GM19240 (cell line): ENCODE data around the gene VWA3A.

Experiments
- DNase-seq: peaks from one replicate; pipeline ENCODE4 v3.0.0; 2011; ENCODE audit warnings: low spot score; ENCODE audit not compliant: insufficient read length

Gene VWA3A

DNA sequence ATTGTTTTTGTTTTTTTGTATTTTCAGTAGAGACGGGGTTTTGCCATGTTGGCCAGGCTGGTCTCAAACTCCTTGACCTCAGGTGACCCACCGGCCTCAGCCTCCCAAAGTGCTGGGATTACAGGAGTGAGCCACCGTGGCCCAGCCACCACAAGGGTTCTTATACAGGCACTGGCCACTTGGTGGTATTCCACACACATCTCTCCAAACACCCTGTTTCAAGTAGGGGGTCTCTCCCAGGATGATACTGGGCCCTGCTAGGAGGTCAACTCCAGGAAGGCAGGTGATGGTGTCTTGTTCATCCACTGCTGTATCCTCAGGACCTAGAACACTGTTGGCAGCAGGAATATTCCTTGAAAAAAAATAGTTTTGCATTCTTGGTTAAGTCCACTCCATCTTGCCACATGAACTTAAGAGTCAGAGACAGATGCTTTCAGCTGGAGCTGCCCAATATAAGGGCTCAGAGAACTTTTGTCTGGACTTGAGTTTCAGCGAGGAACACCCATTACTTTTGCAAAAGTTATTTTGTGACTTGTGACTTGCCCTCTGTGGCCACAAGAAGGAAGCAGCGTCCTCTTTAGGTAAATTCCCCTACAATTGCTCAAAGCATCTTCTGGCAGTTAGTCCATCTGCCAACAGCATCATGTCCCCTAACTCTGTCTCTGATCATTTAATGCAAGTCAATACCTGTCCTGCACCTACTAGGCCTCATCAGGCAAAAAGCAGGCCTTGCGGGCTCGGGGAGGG, 106.4 kb downstream of the VWA3A start:
- no peak for DNase-seq

DNA sequence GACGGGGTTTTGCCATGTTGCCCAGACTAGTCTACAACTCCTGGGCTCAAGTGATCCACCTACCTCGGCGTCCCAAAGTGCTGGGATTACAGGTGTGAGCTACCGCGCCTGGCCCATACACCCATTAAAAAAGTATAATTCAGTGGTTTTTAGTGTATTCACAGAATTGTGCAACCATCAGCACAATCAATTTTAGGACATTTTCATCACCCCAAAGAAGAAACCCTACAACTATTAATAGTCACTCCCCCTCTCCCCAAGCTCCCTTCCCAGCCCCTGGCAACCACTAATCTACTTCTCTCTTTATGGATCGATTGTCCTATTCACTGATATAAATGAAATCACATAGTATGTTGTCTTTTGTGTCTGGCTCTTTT, 109.9 kb downstream of the VWA3A start:
- no peak for DNase-seq

DNA sequence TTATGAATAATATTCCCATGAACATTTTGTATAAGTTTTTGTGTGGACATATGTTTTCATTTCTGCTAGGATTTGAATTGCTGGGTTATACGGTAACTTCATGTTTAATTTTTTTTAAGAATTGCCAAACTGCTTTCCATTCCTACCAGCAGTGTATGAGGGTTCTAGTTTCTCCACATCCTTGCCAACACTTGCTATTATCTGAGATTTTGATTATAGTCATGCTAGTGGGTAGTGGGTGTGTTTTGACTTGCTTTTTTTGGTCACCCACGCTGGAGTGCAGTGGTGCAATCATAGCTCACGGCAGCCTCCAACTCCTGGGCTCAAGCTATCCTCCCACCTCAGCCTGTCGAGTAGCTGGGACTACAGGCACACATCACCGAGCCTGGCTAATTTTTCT, 110.8 kb downstream of the VWA3A start:
- no peak for DNase-seq

DNA sequence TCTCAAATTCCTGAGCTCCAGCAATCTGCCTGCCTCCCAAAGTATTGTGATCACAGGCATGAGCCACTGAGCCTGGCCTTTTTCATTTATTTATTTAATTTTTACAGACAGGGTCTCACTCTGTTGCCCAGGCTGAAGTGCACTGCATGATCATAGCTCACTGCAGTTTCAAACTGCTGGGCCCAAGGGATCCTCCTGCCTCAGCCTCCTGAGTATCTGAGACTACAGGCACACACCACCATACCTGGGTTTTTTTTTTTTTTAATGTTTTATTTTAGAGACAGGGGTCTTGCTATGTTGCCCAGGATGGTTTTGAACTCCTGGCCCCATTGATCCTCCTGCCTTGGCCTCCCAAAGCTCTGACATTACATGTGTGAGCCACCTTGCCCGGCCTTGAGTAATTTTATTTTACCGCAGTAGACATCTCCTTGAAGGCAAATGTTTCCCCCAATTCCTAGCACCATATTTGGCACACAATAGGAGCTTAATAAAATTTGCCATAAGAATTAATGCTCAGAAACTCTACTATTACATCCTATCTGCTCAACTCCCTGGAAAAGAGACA, 111.8 kb downstream of the VWA3A start:
- no peak for DNase-seq

DNA sequence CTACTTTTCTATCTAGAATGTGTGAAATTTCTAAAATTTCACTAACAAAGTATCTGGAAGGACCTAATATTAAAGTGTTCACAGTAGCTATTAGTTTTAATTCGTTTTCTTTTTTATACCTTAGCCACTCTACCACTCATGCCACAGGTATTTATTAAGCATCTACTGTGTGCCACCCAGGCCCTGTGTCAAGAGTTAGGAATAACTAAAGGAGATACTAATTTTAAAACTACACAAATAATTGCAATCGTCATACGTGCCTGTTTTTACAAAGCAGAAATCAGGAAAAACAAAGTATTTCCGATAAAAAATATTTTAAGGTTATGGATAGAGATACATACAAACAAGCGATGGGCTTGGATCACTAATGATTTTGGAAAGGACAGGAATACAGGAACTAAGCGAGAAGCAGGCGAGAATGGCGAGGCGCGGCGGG, 113.3 kb downstream of the VWA3A start:
- no peak for DNase-seq

DNA sequence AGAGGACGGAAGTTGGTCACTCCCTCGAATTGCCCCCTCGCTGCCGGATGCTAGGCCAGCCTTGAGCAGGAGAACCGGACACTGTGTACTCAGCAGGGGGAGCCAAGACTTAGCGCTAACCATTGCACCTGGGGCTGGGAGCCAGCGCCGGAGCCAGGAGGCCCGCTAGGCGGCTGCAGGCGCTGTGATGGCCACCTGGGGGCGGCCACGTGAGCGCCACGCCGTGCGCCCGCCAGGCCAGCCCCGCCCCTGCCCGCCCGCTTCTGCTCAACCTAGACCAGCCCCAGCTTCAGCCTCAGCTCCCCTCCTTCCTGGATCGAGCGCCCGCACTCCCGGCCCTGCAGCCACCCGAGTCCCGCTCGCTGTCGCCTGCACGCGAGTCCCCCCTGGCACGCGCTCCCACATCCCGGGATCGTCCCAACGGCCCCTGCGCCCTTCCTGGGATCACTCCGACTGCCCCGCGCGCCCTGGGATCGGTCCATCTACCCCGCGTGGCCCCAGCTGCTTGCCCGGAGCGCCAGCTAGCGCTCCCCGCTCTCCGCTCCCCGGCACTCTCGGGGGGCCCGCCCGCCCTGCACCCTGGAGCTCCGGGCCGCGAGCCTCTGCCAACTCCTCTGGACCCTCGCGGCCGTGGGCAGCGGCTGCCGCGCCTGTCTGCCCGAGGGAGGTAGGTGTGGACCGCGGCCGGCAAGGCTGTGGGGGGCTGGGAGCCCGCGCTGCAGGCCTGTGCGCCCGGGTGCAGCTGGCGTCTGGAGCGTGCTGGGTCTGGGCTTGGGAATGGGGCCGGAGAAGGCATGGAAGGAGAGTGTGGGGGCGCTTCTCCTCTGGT, 113.9 kb downstream of the VWA3A start, which contains the start of gene EEF2K:
Gene EEF2K, plus strand, starts transcription at position 266 of the 829 bp plus-strand sequence. CDS start 19,452 bp downstream, outside the sequence.
- peak; percentile 79 for DNase-seq
